Activated CD4-positive, CD25-positive, alpha-beta regulatory T cell treated with anti-CD3 and anti-CD28 coated beads, Interleukin-2, amount 50 U/mL, for 16 hours (primary cell): ENCODE data around the gene SELP.
"Not testable (repeated sequence)": the region's sequence is repeated elsewhere in the genome, so short reads cannot be mapped to it uniquely, and the experiment has no call there.

Source experiments
- DNase-seq: peaks from one replicate; pipeline ENCODE4 v3.0.0-alpha.2; 2020; ENCODE audit warnings: low read depth, low spot score

The SELP gene

DNA sequence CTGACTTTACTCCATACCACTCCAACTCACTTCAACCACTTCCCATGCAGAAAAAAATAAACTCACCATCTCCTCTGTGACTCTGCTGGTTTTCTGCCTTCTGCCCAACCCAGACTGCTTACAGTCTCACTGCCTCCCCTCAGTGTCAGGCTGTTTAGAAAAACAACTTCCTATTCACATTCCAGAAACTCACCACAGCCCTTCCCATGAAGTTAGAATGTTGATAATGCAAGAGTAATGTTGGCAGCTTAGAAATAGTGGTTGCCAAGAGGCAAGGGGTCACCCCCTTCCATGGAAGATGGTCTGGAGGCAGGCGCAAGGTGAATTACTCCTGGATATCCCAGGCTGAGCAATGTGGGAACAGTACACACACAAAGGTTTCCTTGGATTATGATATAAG lies at the start of gene SELP:
SELP (minus strand) TSS at position 119 of the 400 bp plus-strand sequence; CDS start at position 69, 50 bp downstream.
- DNase-seq, result no peak

DNA sequence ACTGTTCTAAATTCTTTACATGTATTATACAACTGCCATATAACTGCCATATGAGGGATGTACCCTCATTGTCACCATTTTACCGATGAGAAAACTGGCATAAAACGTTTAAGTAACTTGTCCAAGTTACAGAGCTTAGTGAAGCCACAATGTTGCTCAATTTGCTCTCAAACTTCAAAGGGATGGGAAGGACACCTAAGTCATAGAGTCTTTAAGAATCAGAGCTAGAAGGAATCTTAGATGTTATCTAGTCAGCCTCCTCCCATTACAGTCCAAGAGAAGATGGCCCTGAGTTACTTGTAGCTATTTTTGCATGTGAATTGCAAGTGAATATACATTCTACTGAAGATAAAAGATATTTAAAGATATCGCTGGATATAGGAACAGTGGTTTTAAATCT lies 49.8 kb upstream of the SELP start:
- DNase-seq, result no peak

DNA sequence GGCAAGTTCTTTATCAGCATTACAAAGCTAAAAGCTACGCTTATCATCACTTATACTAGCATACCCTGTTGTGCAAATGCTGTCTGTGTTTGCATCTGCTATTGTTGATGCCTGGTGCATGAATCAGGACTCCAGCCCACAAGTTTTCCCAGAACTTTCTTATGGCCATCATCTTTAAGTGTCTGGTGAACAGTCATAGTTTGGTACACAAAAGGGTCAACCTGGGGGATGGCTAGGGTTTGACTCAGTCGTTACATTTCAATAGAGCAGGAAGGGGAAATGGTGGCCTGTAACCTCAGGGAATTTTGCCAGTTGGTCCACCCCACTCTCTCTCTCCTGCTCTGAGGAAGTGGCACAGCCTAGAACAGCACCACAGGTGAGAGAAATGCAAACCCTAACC lies 46.1 kb upstream of the SELP start:
- no peak for DNase-seq

DNA sequence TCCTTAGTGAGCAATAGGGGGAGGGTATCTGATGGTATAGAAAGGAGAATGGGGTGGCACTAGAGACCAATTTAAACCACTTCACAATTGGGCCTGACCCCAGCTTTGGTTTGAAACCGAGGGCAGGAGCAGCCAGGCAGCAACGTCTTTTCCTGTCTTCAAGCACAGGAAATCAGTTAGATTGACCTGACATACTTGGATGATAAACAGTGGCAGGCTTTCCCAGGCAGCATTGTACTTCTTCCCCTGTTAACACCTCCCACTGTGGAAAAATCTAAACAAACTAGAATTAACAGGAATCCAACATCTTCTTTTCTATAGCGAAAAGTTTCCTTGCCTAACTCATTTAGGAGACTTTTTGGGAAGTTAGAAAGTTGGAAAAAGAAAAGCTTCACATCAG lies 40.9 kb upstream of the SELP start:
- DNase-seq, result no peak

DNA sequence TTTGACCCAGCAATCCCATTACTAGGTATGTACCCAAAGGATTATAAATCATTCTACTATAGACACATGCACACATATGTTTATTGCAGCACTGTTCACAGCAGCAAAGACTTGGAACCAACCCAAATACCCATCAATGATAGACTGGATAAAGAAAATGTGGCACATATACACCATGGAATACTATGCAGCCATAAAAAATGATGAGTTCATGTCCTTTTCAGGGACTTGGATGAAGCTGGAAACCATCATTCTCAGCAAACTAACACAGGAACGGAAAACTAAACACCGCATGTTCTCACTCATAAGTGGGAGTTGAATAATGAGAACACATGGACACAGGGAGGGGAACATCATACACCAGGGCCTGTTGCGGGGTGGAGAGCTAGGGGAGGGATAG lies 40.3 kb upstream of the SELP start:
- DNase-seq, result not testable (repeated sequence)

DNA sequence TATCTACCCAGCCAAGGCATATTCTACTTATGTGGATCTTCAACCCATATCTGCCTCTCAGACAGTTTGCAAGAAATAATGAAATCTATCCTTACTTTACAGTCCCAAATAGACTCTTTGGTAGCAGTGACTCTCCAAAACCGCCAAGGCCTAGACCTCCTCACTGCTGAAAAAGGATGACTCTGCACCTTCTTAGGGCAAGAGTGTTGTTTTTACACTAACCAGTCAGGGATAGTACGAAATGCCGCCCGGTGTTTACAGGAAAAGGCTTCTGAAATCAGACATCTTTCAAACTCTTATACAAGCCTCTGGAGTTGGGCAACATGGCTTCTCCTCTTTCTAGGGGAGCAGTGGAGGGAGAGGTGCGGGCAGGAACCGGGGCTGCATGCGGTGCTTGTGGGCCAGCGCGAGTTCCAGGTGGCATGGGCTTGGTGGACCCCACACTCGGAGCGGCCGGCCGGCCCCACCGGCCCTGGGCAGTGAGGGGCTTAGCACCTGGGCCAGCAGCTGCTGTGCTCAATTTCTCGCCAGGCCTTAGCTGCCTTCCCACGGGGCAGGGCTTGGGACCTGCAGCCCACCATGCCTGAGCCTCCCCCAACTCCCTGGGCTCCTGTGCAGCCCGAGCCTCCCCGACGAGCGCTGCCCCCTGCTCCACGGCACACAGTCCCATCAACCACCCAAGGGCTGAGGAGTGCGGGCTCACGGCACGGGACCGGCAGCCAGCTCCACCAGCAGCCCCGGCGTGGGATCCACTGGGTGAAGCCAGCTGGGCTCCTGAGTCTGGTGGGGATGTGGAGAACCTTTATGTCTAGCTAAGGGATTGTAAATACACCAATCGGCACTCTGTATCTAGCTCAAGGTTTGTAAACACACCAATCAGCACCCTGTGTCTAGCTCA lies 38.0 kb upstream of the SELP start:
- not testable (repeated sequence) for DNase-seq

DNA sequence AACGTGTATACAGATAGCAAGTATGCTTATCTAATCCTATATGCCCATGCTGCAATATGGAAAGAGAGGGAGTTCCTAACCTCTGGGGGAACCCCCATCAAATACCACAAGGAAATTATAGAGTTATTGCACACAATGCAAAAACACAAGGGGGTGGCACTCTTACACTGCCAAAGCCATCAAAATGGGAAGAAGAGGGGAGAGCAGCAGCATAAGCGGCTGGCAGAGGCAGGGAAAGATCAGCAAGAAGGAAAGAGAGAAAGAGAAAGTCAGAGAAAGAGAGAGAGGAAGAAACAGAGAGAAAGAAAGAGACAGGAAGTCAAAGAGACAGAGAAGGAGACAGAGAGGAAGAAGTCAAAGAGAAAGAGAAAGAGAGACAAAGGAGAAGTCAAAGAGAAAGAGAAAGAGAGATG lies 37.3 kb upstream of the SELP start:
- DNase-seq, result not testable (repeated sequence)

DNA sequence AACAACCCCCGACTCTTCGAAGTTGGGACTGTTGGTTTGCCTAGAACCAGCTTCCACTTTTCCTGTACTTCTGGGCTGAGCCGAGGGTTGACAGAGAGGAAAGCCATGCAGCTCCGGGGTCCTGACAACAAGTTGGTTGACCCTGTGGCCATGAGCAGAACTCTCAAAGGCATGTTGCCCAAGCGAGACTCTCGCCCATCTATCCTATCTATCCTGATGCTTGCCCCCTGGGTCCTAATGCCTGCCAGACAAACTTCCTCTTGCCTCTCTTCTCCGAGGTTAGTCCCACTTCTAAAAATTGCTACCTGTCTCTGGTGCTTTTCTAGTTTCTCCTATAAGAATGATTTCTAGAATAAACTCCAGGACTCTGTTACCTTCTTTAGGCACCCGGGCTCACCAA lies 32.8 kb upstream of the SELP start:
- not testable (repeated sequence) for DNase-seq

DNA sequence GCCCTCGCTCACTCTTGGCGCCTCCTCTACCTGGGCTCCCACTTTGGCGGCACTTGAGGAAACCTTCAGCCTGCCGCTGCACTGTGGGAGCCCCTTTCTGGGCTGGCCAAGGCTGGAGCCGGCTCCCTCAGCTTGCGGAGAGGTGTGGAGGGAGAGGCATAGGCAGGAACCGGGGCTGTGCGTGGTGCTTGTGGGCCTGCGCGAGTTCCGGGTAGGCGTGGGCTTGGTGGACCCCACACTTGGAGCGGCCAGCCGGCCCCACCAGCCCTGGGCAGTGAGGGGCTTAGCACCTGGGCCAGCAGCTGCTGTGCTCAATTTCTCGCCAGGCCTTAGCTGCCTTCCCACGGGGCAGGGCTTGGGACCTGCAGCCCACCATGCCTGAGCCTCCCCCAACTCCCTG lies 31.1 kb upstream of the SELP start:
- not testable (repeated sequence) for DNase-seq

DNA sequence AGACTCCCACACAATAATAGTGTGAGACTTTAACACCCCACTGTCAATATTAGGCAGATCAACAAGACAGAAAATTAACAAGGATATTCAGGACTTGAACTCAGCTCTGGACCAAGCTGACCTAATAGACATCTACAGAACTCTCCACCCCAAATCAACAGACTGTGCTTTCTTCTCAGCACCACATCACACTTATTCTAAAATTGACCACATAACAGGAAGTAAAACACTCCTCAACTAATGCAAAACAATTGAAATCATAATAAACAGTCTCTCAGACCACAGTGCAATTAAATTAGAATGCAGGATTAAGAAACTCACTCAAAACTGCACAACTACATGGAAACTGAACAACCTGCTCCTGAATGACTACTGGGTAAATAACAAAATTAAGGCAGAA lies 28.9 kb upstream of the SELP start:
- not testable (repeated sequence) for DNase-seq

DNA sequence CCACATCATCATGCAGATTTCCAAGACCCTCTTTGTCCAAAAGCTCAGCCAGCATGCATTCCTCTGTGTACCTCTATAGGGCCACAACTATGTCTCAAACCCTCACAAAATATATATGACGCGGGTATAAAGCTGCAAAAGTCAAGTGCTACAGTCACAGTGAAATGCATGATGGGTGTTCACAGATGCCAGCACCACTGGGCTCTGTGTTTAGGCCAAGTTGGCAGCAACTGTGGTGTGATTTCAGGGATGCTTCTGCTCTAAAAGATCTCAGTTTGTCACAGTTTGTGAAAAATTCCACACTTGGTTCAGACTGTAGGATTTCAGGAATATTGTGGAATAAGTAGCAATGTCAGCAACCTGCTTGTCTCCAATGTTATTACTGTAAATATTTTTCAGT lies 23.9 kb upstream of the SELP start:
- DNase-seq, result no peak

DNA sequence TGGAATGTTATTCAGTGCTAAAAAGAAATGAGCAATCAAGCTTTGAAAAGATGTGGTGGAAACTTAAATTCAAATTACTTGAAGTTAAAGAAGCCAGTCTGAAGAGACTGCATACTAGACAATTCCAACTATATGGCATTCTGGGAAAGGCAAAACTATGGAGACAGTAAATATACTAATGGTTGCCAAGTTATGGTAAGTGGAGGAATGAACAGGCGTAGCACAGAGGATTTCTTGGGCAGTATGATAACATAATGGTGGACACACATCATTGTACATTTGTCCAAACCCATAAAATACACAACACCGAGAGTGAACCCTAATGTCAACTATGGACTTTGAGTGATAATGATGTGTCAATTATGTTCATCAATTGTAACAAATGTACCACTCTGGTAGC lies 21.1 kb upstream of the SELP start:
- DNase-seq, result no peak

DNA sequence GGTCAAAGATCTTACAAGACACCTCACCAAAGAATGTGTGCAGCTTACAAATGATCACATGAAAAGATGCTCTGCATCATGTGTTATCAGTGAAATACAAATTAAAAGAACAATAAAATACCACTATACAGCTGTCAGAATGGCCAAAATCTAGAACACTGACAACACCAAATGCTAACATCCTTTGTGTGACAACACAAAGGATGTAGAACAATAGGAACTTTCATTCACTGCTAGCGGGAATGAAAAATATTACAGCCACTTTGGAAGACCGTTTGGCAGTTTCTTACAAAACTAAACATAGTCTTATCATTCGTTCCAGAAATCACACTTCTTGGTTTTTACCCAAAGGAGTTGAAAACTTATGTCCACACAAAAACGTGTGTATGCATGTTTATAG lies 20.6 kb upstream of the SELP start:
- DNase-seq, result no peak

DNA sequence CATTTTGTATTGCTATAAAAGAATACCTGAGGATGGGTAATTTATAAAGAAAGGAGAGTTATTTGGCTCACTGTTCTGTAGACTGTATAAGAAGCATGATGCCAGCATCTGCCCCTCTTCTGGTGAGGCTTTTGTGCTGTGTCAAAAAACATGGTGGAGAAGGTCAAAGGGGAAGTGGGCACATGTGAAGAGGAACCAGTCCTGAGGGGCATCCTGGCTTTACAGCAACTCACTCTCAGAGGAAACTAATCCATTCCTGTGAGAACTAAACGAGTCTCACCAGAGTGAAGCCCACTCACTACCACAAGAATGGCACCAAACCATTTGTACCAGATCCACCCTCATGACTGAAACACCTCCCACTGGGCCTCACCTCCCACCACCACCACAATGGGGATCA lies 18.8 kb upstream of the SELP start:
- no peak for DNase-seq

DNA sequence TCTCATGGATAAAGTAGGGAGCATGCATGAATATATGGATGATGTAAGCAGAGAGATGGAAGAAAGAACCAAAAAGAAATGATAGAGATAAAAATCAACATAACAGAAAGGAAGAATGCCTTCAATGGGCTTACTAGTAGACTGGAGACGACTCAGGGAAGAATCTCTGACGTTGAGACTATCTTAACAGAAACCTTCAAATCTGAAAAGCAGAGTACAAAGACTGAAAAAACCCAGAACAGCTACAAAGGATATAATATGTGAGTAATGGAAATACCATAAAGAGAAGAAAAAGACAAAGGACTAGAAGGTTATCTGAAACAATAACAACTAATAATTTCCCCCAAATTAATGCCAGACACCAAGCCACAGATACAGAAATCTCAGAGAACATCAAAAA lies 18.3 kb upstream of the SELP start:
- no peak for DNase-seq

DNA sequence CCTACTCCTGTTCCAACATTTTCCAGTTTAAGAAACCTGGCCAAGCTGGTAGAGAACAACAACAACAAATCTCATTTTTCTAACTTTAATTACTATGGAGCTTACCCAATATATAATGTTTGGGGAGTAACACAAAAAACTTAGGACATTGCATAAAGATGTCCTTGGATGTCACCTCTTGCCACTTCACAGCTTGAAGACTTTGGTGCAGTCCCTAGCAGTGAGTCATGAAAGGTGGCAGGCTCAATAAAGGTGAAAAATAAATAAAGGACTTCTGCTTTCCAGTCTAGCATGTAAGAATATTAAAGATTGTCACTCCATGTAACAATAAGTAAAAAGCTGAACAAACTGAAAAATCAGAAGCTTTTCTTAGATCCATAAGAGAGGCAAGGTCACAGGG lies 17.6 kb upstream of the SELP start:
- no peak for DNase-seq

DNA sequence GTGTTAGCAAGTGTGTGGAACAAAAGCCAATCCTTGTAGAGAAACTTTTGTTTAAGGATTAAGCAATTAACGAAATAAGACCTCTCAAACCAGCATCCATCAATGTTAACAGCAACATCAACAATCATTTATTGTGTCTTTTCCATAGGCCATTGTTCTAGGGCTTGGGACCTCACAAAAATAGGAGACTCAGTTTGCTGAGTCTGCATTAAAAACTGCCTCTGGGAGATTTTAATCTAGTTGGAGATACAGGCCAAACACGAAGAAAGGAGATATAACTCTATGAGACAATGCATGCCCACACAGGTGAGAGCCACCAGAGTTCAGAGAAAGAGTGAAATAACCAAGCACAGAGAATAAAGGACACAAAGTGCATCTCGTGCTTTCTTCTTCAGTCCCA lies 14.4 kb upstream of the SELP start:
- DNase-seq, result no peak

DNA sequence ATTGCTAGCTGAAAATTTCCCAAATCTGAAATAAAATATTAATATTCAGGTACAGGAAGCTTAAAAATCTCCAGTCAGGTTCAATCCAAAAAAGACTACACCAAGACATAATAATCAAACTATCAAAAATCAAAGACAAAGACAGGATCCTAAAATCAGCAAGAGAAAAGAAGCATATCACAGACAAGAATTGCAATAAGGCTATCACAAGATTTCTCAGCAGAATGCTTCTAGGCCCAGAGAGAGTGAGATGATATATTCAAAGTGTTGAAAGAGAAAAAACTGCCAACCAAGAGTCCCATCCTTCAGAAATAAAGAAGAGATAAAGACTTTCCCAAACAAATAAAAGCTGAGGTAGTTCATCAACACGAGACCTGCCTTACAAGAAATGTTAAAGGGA lies 5.0 kb upstream of the SELP start:
- DNase-seq, result no peak

DNA sequence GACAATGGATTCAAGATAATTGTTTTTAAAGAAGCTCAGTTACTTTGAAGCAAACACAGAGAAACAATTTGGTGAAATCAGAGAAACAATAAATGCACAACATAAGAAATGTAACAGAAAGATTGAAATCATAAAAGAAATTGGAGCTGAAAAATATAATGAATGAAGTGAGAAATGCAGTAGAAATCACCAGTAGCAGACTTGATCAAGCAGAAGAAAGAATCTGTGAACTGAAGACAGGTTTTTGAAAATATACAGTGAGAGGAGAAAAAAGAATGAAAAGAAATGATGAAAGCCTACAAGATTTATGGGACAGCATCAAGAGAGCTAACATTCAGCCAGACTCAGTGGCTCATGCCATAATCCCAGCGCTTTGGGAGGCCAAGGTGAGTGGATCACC lies 4.2 kb upstream of the SELP start:
- no peak for DNase-seq

DNA sequence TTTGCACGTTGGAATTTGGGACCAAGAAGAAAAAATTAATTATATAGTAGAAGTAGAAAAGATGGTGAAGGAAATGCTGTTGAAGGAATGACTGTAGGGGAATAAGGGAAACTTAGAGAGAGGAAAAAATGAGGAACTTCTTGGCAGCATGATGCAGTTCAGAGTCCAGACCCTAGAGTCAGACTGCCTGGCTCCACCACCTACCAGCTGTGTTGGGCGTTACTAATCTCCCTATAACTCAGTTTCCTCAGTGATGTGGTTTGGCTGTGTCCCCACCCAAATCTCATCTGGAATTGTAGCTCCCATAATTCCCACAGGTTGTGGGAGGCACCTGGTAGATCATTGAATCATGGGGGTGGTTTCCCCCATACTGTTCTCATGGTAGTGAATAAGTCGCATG lies 1.3 kb upstream of the SELP start:
- DNase-seq, result no peak

DNA sequence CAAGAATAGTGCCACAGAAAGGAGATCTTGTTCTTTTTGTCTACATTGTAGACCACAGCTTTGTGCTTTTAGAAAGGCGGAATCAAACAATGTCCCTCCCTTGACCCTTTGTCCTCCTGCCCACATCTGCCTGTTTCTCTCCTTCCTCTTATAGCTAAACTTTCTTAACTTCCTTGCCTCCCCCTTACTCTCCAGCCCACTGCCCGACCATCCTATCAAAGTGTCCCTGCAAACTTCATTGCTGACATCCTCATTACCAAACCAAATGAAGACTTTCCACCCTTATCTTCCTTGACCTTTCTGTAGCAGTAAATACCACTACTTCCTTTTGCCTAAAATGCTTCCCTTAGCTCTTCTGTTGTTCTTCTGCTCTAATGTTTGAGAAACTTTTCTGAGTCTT lies 5.0 kb downstream of the SELP start:
- no peak for DNase-seq

DNA sequence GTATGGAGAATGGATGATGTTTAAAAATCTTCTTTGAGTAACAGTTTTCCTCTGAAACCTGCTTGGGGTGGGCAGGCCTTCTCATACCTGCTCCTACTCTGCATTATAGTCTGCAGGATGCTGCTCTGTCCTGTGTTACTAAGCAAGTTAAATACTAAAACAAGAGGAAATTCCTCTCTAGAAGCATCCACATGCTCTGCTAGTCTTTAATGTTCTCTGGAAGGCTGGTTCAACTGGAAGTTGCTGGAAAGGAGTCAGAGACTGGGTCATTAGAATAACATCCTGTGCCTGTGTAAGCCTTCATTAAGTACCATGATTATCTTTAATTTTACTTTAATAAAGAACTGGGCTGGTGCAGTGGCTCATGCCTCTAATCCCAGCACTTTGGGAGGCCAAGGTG lies 5.8 kb downstream of the SELP start:
- no peak for DNase-seq

DNA sequence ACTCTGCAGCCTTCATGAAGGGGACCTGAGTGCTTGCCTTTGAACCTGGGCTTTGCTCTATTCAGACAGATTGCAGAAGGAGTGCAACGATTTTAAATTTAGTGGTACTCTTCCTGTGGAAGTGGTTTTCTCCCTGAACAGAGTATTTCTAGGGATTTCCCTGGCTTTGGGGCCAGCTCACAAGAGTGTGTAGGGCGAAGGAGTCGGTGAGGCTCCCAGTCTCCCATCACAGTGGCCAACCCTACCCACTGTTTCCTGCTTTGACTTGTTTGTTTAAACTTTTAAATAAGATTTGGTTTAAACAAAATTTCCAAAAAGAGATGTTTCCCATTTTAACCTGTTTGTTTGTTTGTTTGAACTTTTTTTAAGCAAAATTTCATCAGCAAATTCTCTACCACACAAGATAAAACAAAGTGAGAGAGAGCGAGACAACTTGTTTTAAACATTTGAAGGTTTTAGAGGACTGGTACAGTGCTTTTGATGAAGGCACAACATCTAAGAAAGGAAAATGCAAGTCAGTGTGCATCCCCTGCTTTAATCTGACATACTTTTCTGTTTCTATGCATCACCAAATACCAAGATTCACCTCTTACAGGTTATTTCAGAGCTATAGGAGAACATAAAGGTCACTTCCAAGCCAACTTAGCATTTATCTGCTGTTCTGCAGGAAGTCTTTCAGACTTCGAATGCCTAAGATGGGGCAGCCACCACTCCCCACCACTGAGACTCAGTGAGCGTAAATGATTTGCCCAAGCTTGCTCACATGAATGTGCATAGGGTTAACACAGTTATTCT lies 6.6 kb downstream of the SELP start:
- no peak for DNase-seq
